CD4-positive, alpha-beta memory T cell (primary cell): ENCODE data around the gene SNED1. TPM values are rescaled to one million over a fixed set of nuclear protein-coding genes. Genes with fewer than 3 reads are reported as not detected.

Experiments
- CTCF ChIA-PET: fragments of 350-600 bp; sonication (Branson Sonifier 250); formaldehyde crosslinking; loops from one replicate; lab custom pipeline; 2021; ENCODE audit warnings: inconsistent platforms; ENCODE audit not compliant: partially characterized antibody; lab: Charles Lee
- POLR2A ChIA-PET: fragments of 350-600 bp; sonication (Branson Sonifier 250); formaldehyde crosslinking; loops from one replicate; lab custom pipeline; 2021; ENCODE audit not compliant: partially characterized antibody; lab: Charles Lee
- DNase-seq, 5 donors: peaks; one replicate each; pipeline versions ENCODE4 v3.0.0 to v3.0.0-alpha.2; 2020 to 2022; ENCODE audit warnings: mixed read lengths in 1 of 5
- H3K27ac ChIP-seq: one replicate; pipeline ENCODE4 v1.7.0; 2013; ENCODE audit warnings: low read depth, low read length
- H3K27me3 ChIP-seq: 2 replicates; pipeline ENCODE4 v1.7.0; 2013; ENCODE audit warnings: mild to moderate bottlenecking, low read length, moderate library complexity; ENCODE audit not compliant: insufficient read depth
- H3K36me3 ChIP-seq: 2 replicates; pipeline ENCODE4 v1.7.0; 2013; ENCODE audit warnings: mild to moderate bottlenecking, low read length, moderate library complexity; ENCODE audit not compliant: insufficient read depth
- H3K4me1 ChIP-seq: 2 replicates; pipeline ENCODE4 v1.7.0; 2013; ENCODE audit warnings: mild to moderate bottlenecking, low read length, moderate library complexity; ENCODE audit not compliant: insufficient read depth
- H3K4me3 ChIP-seq, 2 donors: one replicate each; pipeline ENCODE4 v1.7.0; 2013; ENCODE audit warnings: low read length in 2 of 2, mild to moderate bottlenecking in 1 of 2
- H3K9me3 ChIP-seq, 2 donors: one replicate each; pipeline ENCODE4 v1.7.0; 2013; ENCODE audit warnings: low read length in 2 of 2, control low read depth in 1 of 2; ENCODE audit not compliant: control insufficient read depth in 1 of 2
- H3K27ac Mint-ChIP-seq, 7 donors: one replicate each; pipeline ENCODE4 v1.8.0; 2020 to 2021; ENCODE audit warnings: mixed read lengths in 7 of 7, mild to moderate bottlenecking in 6 of 7, inconsistent platforms in 3 of 7, moderate library complexity in 3 of 7
- H3K27me3 Mint-ChIP-seq, 2 donors: one replicate each; pipeline ENCODE4 v1.8.0; 2020 to 2021; ENCODE audit warnings: mixed read lengths in 2 of 2
- H3K36me3 Mint-ChIP-seq, 2 donors: one replicate each; pipeline ENCODE4 v1.8.0; 2020 to 2021; ENCODE audit warnings: mixed read lengths in 2 of 2, inconsistent platforms in 1 of 2, mild to moderate bottlenecking in 1 of 2
- H3K4me1 Mint-ChIP-seq, 4 donors: one replicate each; pipeline ENCODE4 v1.8.0; 2020 to 2021; ENCODE audit warnings: mixed read lengths in 4 of 4, mild to moderate bottlenecking in 1 of 4
- H3K4me3 Mint-ChIP-seq, 8 donors: one replicate each; pipeline ENCODE4 v1.8.0; 2020 to 2021; ENCODE audit warnings: mixed read lengths in 8 of 8, mild to moderate bottlenecking in 7 of 8, moderate library complexity in 6 of 8, inconsistent platforms in 3 of 8
- H3K9me3 Mint-ChIP-seq, 8 donors: one replicate each; pipeline ENCODE4 v1.8.0; 2020 to 2021; ENCODE audit warnings: mixed read lengths in 8 of 8, mild to moderate bottlenecking in 5 of 8, inconsistent platforms in 3 of 8, moderate library complexity in 1 of 8
- intact Hi-C: fragments of 100-400 bp; cut with micrococcal nuclease; formaldehyde crosslinking; loops from one replicate; pipeline ENCODE4 v1.15.1; 2023
- polyA plus RNA-seq, 2 donors: library from polyadenylated mRNA; unstranded; fragments of 300-500 nt; fragmentation: Illumina TruSeq; gene quantifications; one replicate each; pipeline ENCODE4 v1.2.3, GENCODE V29; 2021
- total RNA-seq, 2 experiments: library from RNA; stranded (reverse); gene quantifications; one replicate each; pipeline ENCODE4 v1.2.3, GENCODE V29; 2021

SNED1 gene
- total and polyA plus RNA-seq, 4 experiments from 2014 or later = 1.6 to 90.1 (median 44.2) TPM

DNA sequence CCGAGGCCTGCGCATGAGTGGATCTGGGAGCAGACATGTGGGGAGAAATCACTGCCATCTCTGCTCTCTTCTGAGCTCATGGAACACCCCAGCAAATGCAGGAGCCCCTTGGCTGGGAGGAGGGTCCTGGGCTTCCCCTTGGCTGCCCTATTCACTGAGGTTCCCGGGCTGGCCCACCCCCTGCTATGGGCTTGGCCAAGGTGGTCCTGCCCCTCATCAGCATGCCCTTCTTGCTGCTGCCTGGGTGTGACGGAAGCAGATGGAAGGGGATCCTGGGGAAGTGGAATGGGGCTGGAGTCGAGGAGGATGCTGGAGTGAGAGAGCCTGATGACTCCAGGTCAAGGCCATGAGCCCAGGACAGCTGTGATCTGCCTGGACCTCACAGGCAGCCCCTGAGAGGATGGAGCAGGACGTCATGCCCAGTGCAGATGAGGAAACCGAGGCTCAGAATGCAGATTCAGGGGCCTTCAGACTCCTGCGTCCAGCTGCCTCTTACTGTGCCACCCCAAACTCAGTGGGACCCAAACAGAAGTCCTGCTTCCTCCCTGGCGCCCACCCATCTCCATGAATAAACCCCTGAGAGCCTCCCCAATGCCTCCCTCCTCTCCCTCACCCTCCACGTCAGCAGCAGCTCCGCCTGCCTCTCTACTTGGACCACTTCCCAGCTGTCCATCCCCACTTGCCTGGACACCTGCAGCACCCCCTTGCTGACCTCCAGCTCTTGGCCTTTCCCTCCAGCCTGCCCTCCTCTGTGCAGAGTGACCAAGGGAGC lies 4.0 kb downstream of the SNED1 start:
- peaks cover 0 to 9% of the 10 kb centered on the region in 2 donors for H3K9me3 ChIP-seq
- H3K36me3 ChIP-seq = no peaks in the 10 kb centered on the region
- peaks cover 7% of the 10 kb centered on the region for H3K27me3 ChIP-seq
- H3K4me1 Mint-ChIP-seq = peaks cover 2 to 12% (median 3%) of the 10 kb centered on the region in 4 donors
- intact Hi-C loops = no loop called here
- no peak overlapping the region for H3K27ac ChIP-seq
- H3K9me3 Mint-ChIP-seq = peaks cover 0 to 32% (median 27%) of the 10 kb centered on the region in 8 donors
- CTCF ChIA-PET = no interaction called here
- H3K27me3 Mint-ChIP-seq = peaks cover 9 to 11% of the 10 kb centered on the region in 2 donors
- H3K4me3 ChIP-seq = no peak overlapping the region
- POLR2A ChIA-PET = no interaction called here
- peak overlapping the region in 1 of 7 donors; percentile 19 for H3K27ac Mint-ChIP-seq
- H3K4me1 ChIP-seq = no peaks in the 10 kb centered on the region
- no peak overlapping the region for H3K4me3 Mint-ChIP-seq
- H3K36me3 Mint-ChIP-seq = peaks cover 0 to 11% of the 10 kb centered on the region in 2 donors
- DNase-seq = no peak

DNA sequence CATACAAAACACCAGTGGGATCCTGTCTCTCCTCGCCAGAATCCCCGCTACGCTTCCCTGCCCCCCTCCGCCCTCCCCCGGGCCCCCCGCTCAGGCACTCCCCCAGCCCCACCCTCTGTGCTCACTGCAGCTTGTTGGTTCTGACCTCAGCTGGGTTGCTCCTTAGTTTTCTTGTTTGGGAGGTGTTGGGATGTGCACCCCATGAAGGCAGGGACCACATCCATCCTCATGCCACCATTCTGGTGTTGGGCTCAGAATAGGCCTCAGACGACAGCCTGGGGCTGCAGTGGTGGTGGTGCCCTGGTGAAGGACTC lies 4.6 kb downstream of the SNED1 start:
- POLR2A ChIA-PET = no interaction called here
- Mint-ChIP-seq H3K27ac (no peak overlapping the region), H3K4me1 (peaks cover 0 to 9% (median 3%) of the 10 kb centered on the region in 4 donors), H3K4me3 (no peak overlapping the region), H3K9me3 (peaks cover 0 to 32% (median 27%) of the 10 kb centered on the region in 8 donors), H3K27me3 (peaks cover 7 to 12% of the 10 kb centered on the region in 2 donors), H3K36me3 (peaks cover 0 to 11% of the 10 kb centered on the region in 2 donors)
- H3K4me3 ChIP-seq = no peak overlapping the region
- no peak for DNase-seq
- peaks cover 1% of the 10 kb centered on the region for H3K27me3 ChIP-seq
- H3K9me3 ChIP-seq = peaks cover 0 to 9% of the 10 kb centered on the region in 2 donors
- H3K4me1 ChIP-seq = no peaks in the 10 kb centered on the region
- intact Hi-C loops = no loop called here
- CTCF ChIA-PET = no interaction called here
- no peak overlapping the region for H3K27ac ChIP-seq
- no peaks in the 10 kb centered on the region for H3K36me3 ChIP-seq

DNA sequence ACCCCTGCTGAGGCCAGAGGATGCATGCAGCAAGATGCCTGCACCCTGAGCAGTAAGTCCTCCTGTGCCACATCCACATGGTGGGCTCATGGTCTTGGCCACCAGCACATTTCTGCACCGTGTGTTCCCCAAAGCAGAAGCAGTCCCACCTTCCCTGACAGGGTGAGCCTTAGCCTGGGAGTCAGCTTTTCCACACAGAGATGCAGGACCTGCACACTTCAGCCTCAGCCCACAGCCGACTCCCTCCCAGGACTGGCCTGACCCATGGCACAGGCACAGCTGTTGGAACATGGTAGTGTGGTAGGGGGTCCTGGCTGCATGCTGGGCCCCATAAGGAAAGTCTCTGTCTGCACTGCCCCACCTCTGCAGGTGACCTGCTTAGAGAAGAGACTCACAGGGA lies 5.0 kb downstream of the SNED1 start:
- no peaks in the 10 kb centered on the region for H3K27me3 ChIP-seq
- intact Hi-C loops = no loop called here
- H3K4me3 ChIP-seq = no peak overlapping the region
- no peak overlapping the region for H3K27ac ChIP-seq
- H3K36me3 ChIP-seq = no peaks in the 10 kb centered on the region
- Mint-ChIP-seq H3K36me3 (peaks cover 0 to 11% of the 10 kb centered on the region in 2 donors), H3K9me3 (peaks cover 0 to 32% (median 27%) of the 10 kb centered on the region in 8 donors), H3K4me3 (no peak overlapping the region), H3K27ac (no peak overlapping the region), H3K4me1 (peaks cover 0 to 10% (median 3%) of the 10 kb centered on the region in 4 donors), H3K27me3 (peaks cover 7 to 12% of the 10 kb centered on the region in 2 donors)
- no peaks in the 10 kb centered on the region for H3K4me1 ChIP-seq
- H3K9me3 ChIP-seq = peaks cover 0 to 9% of the 10 kb centered on the region in 2 donors
- no peak for DNase-seq
- CTCF ChIA-PET = no interaction called here
- POLR2A ChIA-PET = no interaction called here

DNA sequence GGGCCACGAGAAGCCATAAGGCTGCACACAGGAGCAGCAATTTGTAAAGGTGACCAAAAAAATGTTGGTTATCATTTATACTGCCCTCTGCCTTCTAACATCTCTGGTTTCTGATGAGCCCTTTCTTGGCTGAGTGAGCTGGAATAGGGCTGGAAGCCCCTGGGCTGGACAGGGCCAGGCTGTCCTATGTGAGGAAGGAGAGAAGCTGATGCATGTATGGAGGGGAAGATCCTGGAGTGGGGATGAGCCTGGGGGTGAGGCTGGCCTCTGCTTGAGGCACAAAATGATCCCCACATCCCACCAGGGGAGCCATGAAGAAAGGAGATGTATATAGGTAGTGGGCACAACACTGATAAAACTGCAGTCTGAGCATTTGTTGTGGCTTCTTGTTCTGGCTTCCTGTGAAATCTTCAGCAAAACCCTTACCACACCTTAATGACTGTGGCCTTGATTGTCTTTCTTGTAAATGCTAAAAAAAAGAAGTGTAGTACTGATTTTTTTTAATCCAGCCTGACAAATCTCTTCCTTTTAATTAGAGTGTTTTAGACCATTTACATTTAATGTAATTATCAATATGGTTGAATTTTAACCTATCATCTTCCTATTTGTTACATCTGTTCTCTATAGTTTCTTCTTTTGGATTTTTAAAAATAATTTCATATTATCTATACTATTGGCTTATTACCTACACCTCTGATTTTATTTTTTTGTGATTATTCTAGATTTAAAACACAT lies 5.6 kb downstream of the SNED1 start:
- peaks cover 7 to 15% of the 10 kb centered on the region in 2 donors for H3K27me3 Mint-ChIP-seq
- no peak overlapping the region for H3K4me3 Mint-ChIP-seq
- peaks cover 0 to 17% (median 4%) of the 10 kb centered on the region in 4 donors for H3K4me1 Mint-ChIP-seq
- Histone ChIP-seq H3K27ac (no peak overlapping the region), H3K9me3 (peaks cover 0 to 9% of the 10 kb centered on the region in 2 donors), H3K4me3 (no peak overlapping the region), H3K36me3 (no peaks in the 10 kb centered on the region), H3K27me3 (no peaks in the 10 kb centered on the region), H3K4me1 (peaks cover 1% of the 10 kb centered on the region)
- H3K9me3 Mint-ChIP-seq = peaks cover 0 to 32% (median 27%) of the 10 kb centered on the region in 8 donors
- H3K27ac Mint-ChIP-seq = no peak overlapping the region
- CTCF ChIA-PET = no interaction called here
- intact Hi-C loops = no loop called here
- no peak for DNase-seq
- POLR2A ChIA-PET = no interaction called here
- peaks cover 0 to 11% of the 10 kb centered on the region in 2 donors for H3K36me3 Mint-ChIP-seq

DNA sequence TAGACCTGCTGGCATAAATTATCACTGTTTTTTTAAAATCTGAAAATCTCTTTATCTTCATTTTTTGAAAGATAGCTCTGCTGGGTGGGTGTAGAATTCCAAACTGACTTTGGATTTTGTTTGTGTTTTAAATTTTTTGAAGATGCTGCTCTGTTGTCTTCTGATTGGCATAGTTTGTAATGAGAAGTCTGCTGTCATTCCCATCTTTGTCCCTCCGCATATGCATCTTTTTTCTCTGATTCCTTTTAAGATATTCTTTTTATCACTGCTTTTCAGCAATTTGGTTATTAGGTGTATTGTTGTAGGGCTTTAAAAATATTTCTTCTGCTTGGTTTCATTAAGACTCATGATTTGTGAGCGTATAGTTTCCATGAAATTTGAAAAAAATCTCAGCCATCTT lies 7.2 kb downstream of the SNED1 start:
- Histone ChIP-seq H3K27me3 (no peaks in the 10 kb centered on the region), H3K27ac (no peak overlapping the region), H3K4me3 (no peak overlapping the region), H3K9me3 (peaks cover 0 to 9% of the 10 kb centered on the region in 2 donors), H3K4me1 (peaks cover 17% of the 10 kb centered on the region), H3K36me3 (no peaks in the 10 kb centered on the region)
- Mint-ChIP-seq H3K36me3 (peaks cover 0 to 11% of the 10 kb centered on the region in 2 donors), H3K27ac (no peak overlapping the region), H3K4me1 (peaks cover 3 to 21% (median 7%) of the 10 kb centered on the region in 4 donors), H3K4me3 (no peak overlapping the region), H3K9me3 (peaks cover 0 to 32% (median 27%) of the 10 kb centered on the region in 8 donors), H3K27me3 (peaks cover 0 to 9% of the 10 kb centered on the region in 2 donors)
- ChIA-PET POLR2A (no interaction called here), CTCF (no interaction called here)
- no peak for DNase-seq
- intact Hi-C loops = no loop called here

DNA sequence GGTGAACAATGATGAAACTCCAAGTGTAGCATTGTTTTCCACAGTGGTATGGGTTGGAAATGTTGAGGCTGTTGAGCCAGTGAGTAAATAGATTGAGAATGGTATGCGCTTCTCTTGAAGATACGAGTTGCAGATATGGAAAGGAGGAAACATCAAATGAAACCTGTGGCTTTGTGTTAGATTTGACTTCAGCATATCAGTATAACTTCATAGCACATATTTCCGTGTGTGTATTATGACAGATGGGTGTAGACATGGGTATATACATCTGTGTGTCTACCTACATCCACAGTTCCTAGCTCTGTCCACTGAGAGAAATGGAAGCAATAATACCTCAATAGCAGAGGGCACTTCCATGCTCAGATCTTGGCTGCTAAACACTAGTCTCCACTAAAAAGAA lies 8.0 kb downstream of the SNED1 start:
- Histone ChIP-seq H3K36me3 (no peaks in the 10 kb centered on the region), H3K27me3 (no peaks in the 10 kb centered on the region), H3K4me1 (peaks cover 17% of the 10 kb centered on the region), H3K9me3 (peaks cover 0 to 9% of the 10 kb centered on the region in 2 donors), H3K4me3 (no peak overlapping the region), H3K27ac (no peak overlapping the region)
- H3K4me3 Mint-ChIP-seq = peak overlapping the region in 1 of 8 donors; percentile 12
- intact Hi-C loops = no loop called here
- peaks cover 0 to 9% of the 10 kb centered on the region in 2 donors for H3K27me3 Mint-ChIP-seq
- peaks cover 3 to 21% (median 7%) of the 10 kb centered on the region in 4 donors for H3K4me1 Mint-ChIP-seq
- H3K27ac Mint-ChIP-seq = no peak overlapping the region
- ChIA-PET POLR2A (no interaction called here), CTCF (no interaction called here)
- H3K36me3 Mint-ChIP-seq = peaks cover 0 to 11% of the 10 kb centered on the region in 2 donors
- DNase-seq = no peak
- peaks cover 0 to 32% (median 27%) of the 10 kb centered on the region in 8 donors for H3K9me3 Mint-ChIP-seq

DNA sequence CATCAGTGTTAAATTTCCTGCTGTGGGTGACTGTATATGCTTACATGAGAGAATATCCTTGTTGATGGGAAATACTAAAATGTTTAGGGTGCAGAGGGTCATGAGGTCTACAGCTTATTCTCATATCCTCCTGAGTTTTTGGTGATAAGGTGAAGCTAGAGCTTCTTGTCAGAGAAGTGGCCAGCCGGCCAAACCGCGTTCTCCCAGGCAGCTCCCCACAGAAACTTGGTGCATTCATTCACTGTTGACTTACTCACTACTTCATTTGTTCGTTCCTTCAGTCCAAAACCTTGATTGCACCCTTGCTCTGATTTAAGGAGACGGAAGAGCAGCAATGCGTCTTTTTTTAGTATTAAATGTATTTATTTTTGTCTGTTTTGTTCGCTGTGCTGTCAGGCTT lies 8.7 kb downstream of the SNED1 start:
- H3K27me3 ChIP-seq = no peaks in the 10 kb centered on the region
- H3K4me3 ChIP-seq = no peak overlapping the region
- H3K9me3 ChIP-seq = peaks cover 0 to 9% of the 10 kb centered on the region in 2 donors
- Mint-ChIP-seq H3K27ac (no peak overlapping the region), H3K4me1 (peaks cover 3 to 21% (median 7%) of the 10 kb centered on the region in 4 donors), H3K36me3 (peaks cover 0 to 11% of the 10 kb centered on the region in 2 donors), H3K4me3 (no peak overlapping the region), H3K9me3 (peaks cover 0 to 32% (median 27%) of the 10 kb centered on the region in 8 donors), H3K27me3 (peaks cover 0 to 9% of the 10 kb centered on the region in 2 donors)
- H3K36me3 ChIP-seq = no peaks in the 10 kb centered on the region
- intact Hi-C loops = no loop called here
- no peak overlapping the region for H3K27ac ChIP-seq
- POLR2A ChIA-PET = no interaction called here
- H3K4me1 ChIP-seq = peaks cover 17% of the 10 kb centered on the region
- no peak for DNase-seq
- CTCF ChIA-PET = no interaction called here
